Measurements from ENCODE around the gene ZNF783.

DNA sequence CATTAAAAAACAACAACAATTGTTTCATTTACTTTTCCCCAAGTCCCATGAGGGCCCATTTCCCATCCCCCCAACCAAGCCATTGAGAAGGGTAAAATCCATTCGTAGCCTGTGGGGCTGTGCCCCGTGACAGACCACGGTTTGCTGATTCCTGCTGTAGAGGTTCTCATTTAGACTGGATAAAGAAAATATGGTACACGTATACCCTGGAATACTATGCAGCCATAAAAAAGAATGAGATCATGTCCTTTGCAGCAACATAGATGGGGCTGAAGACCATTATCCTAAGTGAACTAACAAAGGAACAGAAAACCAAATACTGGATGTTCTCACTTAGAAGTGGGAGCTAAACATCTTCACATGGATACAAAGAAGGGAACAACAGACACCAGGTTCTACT lies 44.9 kb downstream of the ZNF783 start:
- TF ChIP-seq POLR2A (IDR thresholded peaks at IDR 0.05; ENCODE audit: low read depth, low read length): no peak
- TF ChIP-seq POLR2AphosphoS5 (IDR thresholded peaks at IDR 0.05; ENCODE audit: low read depth, low read length): no peak

All from GM12892 (cell line).